Hepatocyte (in vitro differentiated cells): Measurements from ENCODE around the gene ARHGEF1. TPM values are rescaled to one million over a fixed set of nuclear protein-coding genes. Genes with fewer than 3 reads are reported as not detected.

ENCODE experiments used
- DNase-seq: peaks from one replicate; pipeline ENCODE4 v3.0.0-alpha.2; 2016; ENCODE audit warnings: low spot score
- H2AFZ ChIP-seq: fragments of 200-600 bp; sonication (generic); 2 replicates; pipeline ENCODE4 v1.6.0; 2016; ENCODE audit warnings: antibody characterized with exemption, mild to moderate bottlenecking
- H3K27ac ChIP-seq: fragments of 200-600 bp; sonication (generic); 2 replicates; pipeline ENCODE4 v1.5.1; 2016; ENCODE audit warnings: mild to moderate bottlenecking
- H3K27me3 ChIP-seq: fragments of 200-600 bp; sonication (generic); 2 replicates; pipeline ENCODE4 v1.6.1; 2016
- H3K36me3 ChIP-seq: fragments of 200-600 bp; sonication (generic); replicated peaks from 2 replicates; pipeline ENCODE4 v1.5.1; 2016; ENCODE audit warnings: low read depth; ENCODE audit not compliant: insufficient read depth
- H3K4me1 ChIP-seq: fragments of 200-600 bp; sonication (generic); 2 replicates; pipeline ENCODE4 v1.5.1; 2016; ENCODE audit warnings: mild to moderate bottlenecking, moderate library complexity; ENCODE audit not compliant: insufficient read depth
- H3K4me2 ChIP-seq: fragments of 200-600 bp; sonication (generic); 2 replicates; pipeline ENCODE4 v1.6.0; 2016
- H3K4me3 ChIP-seq: fragments of 200-600 bp; sonication (generic); 2 replicates; pipeline ENCODE4 v1.5.1; 2016; ENCODE audit warnings: mild to moderate bottlenecking
- H3K79me2 ChIP-seq: fragments of 200-600 bp; sonication (generic); 2 replicates; pipeline ENCODE4 v1.6.0; 2017; ENCODE audit warnings: mild to moderate bottlenecking
- H3K9me2 ChIP-seq: fragments of 200-600 bp; sonication (generic); replicated peaks from 2 replicates; pipeline ENCODE4 v1.6.0; 2017; ENCODE audit warnings: mild to moderate bottlenecking; ENCODE audit not compliant: insufficient read depth
- H3K9me3 ChIP-seq: fragments of 200-600 bp; sonication (generic); 2 replicates; pipeline ENCODE4 v1.5.1; 2016; ENCODE audit warnings: low read depth, mild to moderate bottlenecking
- H4K20me1 ChIP-seq: fragments of 200-600 bp; sonication (generic); 2 replicates; pipeline ENCODE4 v1.6.0; 2016; ENCODE audit warnings: mild to moderate bottlenecking; ENCODE audit not compliant: insufficient read depth, poor library complexity, severe bottlenecking
- EZH2 ChIP-seq: fragments of 200-600 bp; sonication (generic); IDR thresholded peaks from 2 replicates; pipeline ENCODE4 v1.6.1; 2016; ENCODE audit warnings: antibody characterized with exemption, mild to moderate bottlenecking, borderline replicate concordance
- EZH2phosphoT487 ChIP-seq: fragments of 200-600 bp; sonication (generic); IDR thresholded peaks from one replicate; pipeline ENCODE4 v1.6.1; 2018; ENCODE audit warnings: antibody characterized with exemption, mild to moderate bottlenecking, low read depth, moderate library complexity; ENCODE audit not compliant: unreplicated experiment, severe bottlenecking
- WGBS: methylation state at CpG from one replicate; pipeline ENCODE4 v1.1.6; 2016; ENCODE audit warnings: low lambda C conversion rate; ENCODE audit errors: missing lambda C conversion rate; 5-methylcytosine and 5-hydroxymethylcytosine counted together
- polyA plus RNA-seq: library from polyadenylated mRNA; unstranded; fragments of >200 nt; fragmentation: Nextera tagmentation; extraction: Ambion mirVana; gene quantifications from 2 replicates; pipeline ENCODE4 v1.2.1, GENCODE V29; 2016
- total RNA-seq: library from RNA; depleted of rRNA; stranded (reverse); fragments of >200 nt; gene quantifications from 2 replicates; pipeline ENCODE4 v1.2.3, GENCODE V29; 2014
- TF ChIP-seq, protein P1 (sequence below): fragments of 200-600 bp; sonication (generic); IDR thresholded peaks from 2 replicates; pipeline ENCODE4 v1.5.1; 2016; ENCODE audit warnings: antibody characterized with exemption, mild to moderate bottlenecking; ENCODE audit not compliant: poor library complexity

The ARHGEF1 gene
- total and polyA plus RNA-seq, 2 experiments from 2014 or later, result 29.7 to 67.8 TPM

- Histone ChIP-seq H3K4me3 (no peak overlapping the region), H3K79me2 (peaks cover 27% of the 10 kb centered on the region), H3K4me1 (peaks cover 13% of the 10 kb centered on the region), H3K36me3 (no peaks in the 10 kb centered on the region), H3K9me3 (no peaks in the 10 kb centered on the region), H3K4me2 (peak overlapping the region; percentile 51), H3K9me2 (no peaks in the 10 kb centered on the region), H3K27me3 (no peaks in the 10 kb centered on the region), H4K20me1 (no peaks in the 10 kb centered on the region), H2AFZ (no peak overlapping the region), H3K27ac (peak overlapping the region; percentile 85)
- TF ChIP-seq EZH2, result no peak
- TF ChIP-seq, protein P1, sequence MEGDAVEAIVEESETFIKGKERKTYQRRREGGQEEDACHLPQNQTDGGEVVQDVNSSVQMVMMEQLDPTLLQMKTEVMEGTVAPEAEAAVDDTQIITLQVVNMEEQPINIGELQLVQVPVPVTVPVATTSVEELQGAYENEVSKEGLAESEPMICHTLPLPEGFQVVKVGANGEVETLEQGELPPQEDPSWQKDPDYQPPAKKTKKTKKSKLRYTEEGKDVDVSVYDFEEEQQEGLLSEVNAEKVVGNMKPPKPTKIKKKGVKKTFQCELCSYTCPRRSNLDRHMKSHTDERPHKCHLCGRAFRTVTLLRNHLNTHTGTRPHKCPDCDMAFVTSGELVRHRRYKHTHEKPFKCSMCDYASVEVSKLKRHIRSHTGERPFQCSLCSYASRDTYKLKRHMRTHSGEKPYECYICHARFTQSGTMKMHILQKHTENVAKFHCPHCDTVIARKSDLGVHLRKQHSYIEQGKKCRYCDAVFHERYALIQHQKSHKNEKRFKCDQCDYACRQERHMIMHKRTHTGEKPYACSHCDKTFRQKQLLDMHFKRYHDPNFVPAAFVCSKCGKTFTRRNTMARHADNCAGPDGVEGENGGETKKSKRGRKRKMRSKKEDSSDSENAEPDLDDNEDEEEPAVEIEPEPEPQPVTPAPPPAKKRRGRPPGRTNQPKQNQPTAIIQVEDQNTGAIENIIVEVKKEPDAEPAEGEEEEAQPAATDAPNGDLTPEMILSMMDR, result no peak
- no peak for DNase-seq
- 84% methylated on average over 12 of the region's 13 CpGs for WGBS
These were observed 4.1 kb downstream of the ARHGEF1 start for GRCh38 chr19:41886761-41887710.

GRCh38 chr19:41887711-41888382 is 4.9 kb downstream of the ARHGEF1 start:
- H4K20me1 ChIP-seq, result no peaks in the 10 kb centered on the region
- WGBS, result 42% methylated on average over 16 of the region's 17 CpGs
- peak overlapping the region; percentile 85 for H3K27ac ChIP-seq
- no peaks in the 10 kb centered on the region for H3K36me3 ChIP-seq
- no peak overlapping the region for H2AFZ ChIP-seq
- H3K4me2 ChIP-seq, result peak overlapping the region; percentile 51
- TF ChIP-seq, protein P1, result peak; percentile 37
- no peak for TF ChIP-seq EZH2phosphoT487
- no peaks in the 10 kb centered on the region for H3K9me3 ChIP-seq
- DNase-seq, result peak; percentile 87
- no peaks in the 10 kb centered on the region for H3K27me3 ChIP-seq
- no peak overlapping the region for H3K4me3 ChIP-seq
- peaks cover 13% of the 10 kb centered on the region for H3K4me1 ChIP-seq
- H3K9me2 ChIP-seq, result no peaks in the 10 kb centered on the region
- H3K79me2 ChIP-seq, result peaks cover 27% of the 10 kb centered on the region

- Histone ChIP-seq H3K36me3 (no peaks in the 10 kb centered on the region), H3K27ac (no peak overlapping the region), H3K9me2 (no peaks in the 10 kb centered on the region), H3K4me1 (peaks cover 13% of the 10 kb centered on the region), H2AFZ (no peak overlapping the region), H4K20me1 (no peaks in the 10 kb centered on the region), H3K4me3 (no peak overlapping the region), H3K9me3 (no peaks in the 10 kb centered on the region), H3K79me2 (peaks cover 27% of the 10 kb centered on the region), H3K27me3 (no peaks in the 10 kb centered on the region), H3K4me2 (no peak overlapping the region)
- 97% methylated on average over 12 of the region's 12 CpGs for WGBS
- no peak for DNase-seq
- TF ChIP-seq EZH2phosphoT487, result no peak
- TF ChIP-seq, protein P1, result no peak
- TF ChIP-seq EZH2, result no peak
These were observed 5.9 kb downstream of the ARHGEF1 start for GRCh38 chr19:41888926-41889325.
